Stimulated activated CD4-positive, alpha-beta T cell treated with anti-CD3 and anti-CD28 coated beads, Interleukin-2, amount 100 ng/mL, for 4 hours (primary cell): ENCODE measurements around the gene HCN2.
"Not testable (repeated sequence)": the region's sequence is repeated elsewhere in the genome, so short reads cannot be mapped to it uniquely, and the experiment has no call there.

ENCODE experiments used
- DNase-seq: peaks from one replicate; pipeline ENCODE4 v3.0.0-alpha.2; 2020; ENCODE audit warnings: low read depth

HCN2 gene

DNA sequence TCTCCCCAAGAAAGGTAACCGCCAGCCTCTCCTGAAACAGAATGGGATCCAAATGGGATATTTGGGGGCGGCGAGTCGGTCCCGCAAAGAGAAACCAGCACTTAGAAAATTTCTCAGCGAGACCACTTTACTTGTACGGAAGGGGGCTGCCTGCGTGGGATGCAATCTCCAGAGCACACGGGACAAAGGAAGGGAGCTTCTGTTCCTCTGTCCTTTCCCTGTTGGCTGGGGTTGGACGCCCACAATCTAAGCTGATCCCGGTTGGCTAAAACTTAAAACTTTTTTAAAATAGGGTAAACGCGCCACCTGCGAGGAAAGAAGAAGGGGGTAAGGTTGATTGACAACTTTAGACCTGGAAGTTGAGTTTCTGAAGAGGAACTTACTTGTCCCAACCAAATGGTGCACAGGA lies 18.1 kb upstream of the HCN2 start:
- DNase-seq = no peak

DNA sequence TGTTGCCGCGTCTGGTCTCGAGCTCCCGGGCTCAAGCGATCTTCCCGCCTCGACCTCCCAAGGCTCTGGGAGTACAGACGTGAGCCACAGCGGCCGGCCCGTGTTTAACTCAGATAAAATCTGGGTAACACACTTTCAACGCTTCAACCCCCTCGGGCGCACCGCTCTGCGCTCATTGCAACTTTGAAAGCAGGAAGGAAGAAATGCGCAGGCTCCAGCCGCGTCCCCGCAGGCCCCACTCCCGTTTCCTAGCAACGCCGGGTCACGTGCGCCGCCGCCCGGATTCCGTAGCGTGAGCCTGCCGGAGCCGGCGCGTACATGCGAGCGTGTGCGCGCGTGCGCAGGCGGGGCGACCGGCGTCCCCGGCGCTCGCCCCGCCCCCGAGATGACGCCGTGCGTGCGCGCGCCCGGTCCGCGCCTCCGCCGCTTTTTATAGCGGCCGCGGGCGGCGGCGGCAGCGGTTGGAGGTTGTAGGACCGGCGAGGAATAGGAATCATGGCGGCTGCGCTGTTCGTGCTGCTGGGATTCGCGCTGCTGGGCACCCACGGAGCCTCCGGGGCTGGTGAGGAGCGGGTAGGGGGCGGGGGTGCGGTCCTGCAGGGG lies 17.4 kb upstream of the HCN2 start, which contains the start of gene BSG:
TSS of gene BSG (plus strand) at position 457 of the 603 bp plus-strand sequence. CDS start at position 496, 39 bp downstream.
- peak; percentile 98 for DNase-seq

GRCh38 chr19:572743-573518 lies 16.8 kb upstream of the HCN2 start:
- no peak for DNase-seq

DNA sequence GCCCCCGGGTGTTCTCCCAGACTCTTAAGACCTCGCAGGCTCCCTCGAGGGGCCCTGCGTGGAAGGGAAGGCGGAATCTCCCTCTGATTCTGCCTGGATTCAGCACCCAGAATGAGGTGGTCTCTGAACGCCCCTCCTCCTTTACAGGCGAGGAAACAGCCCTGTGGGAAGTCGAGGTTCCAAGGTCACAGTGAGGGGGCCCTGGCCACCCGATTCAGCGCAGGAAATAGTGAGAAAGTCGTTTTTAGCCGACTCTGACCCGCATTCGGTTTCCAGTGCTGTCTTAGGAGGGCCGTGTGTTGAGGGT lies 16.2 kb upstream of the HCN2 start:
- DNase-seq = no peak

GRCh38 chr19:574658-575526 lies 14.8 kb upstream of the HCN2 start:
- DNase-seq = no peak

DNA sequence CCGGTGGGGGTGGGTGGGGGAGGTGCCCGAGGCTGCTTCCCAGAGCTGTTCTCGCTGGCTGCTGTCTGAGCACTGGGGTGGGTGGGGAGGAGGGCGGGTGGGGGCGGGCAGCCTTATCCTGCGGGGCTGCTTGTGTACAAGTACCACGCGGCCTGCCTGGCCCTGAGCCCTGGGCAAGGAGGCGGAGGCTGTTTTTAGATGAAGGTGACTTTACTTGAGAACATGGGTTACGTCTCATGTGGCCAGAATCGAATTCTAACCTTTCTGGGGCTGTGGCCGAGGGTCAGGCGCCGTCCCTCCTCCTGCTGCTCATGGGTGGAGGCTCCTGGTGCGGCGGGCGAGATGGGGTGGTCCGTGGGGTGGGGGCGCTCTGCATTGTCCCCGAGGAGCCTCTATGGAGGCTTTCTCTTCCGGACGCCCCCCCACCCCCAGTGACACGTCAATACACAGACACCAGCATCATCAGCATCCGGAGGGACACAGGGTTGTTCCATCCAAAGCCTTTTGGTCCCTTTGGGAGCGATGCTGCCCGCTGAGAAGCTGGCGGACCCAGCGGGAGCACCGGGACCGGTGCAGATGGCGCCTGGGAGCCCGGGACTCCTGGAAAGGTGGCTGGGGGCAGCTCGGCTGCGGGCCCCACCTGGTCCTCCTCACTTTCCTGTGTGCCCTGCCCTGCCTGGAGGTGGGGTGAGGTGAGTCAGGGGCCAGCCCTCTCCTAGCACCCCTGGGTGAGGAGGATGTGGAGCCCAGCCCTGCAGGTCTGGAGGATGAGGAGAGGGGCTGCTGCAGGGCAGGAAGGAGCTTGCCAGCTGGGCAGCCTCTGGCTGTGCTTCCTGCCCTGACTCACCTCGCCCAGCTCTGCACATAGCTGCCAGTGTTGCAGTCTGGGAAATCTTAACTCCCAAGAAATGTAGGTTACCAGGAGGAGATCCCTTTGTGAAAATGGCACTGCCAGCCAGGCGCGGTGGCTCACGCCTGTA lies 13.9 kb upstream of the HCN2 start:
- DNase-seq = no peak

DNA sequence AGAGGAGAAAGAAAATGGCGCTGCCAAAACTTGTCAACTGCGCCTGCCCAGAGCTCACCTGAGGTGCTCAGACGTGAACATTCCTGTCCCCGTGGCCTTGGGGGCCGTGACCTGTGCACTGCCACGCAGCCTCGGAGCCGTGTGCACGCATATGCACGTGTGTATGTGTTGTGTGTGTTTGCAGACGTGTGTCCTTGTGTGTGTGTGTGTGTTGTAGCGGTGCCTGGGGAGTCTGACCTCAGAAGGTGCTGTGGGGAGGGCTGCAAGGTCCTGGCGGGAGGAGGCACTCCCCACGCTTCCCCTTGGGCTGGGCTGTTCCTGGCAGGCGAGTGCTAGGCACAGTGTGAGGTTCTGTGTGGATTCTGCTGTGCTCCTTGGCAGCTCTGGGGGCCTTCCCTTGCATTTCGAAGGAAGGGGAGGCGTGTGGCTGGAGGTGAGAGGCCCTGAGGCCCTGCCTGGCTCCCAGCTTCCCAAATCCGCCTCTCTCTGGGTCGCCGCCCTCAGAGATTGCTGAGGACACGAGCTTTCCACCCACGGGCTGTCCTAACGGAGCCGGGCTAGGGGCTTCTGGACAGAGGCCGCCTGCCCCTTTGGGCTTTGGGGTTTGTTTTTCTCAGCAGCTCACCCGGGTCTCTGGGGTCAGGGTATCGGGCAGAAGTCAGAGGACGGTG lies 12.8 kb upstream of the HCN2 start:
- no peak for DNase-seq

DNA sequence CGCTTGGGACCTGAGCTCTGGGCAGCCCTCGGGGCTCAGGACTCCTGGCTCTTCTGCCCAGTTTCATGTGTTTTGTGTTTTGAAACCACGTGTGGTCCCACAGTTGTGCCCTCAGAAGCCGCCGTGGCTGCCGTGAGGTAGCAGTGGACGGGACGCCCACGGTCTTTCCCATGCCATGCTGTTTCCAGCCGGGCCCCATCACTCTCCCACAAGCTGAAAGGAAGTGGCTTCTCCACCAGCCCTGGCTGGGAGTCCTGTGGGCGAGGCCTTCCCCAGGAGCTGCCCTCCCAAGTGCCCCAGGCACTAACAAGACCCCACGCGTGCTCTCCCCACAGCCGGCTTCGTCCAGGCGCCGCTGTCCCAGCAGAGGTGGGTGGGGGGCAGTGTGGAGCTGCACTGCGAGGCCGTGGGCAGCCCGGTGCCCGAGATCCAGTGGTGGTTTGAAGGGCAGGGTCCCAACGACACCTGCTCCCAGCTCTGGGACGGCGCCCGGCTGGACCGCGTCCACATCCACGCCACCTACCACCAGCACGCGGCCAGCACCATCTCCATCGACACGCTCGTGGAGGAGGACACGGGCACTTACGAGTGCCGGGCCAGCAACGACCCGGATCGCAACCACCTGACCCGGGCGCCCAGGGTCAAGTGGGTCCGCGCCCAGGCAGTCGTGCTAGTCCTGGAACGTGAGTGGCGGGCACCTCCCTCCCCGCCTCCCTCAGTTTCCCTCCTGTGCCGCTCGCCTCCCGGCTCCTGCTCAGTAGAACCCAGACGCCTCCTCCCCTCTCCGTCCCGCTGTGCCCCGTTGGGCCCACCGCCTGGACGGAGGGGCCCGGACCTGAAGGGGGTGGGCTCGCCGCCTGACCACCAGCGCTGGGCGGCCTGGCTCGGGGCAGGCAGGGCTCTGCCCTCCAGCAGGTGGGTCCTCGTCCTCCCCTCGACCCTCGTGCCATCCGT lies 12.0 kb upstream of the HCN2 start:
- no peak for DNase-seq

DNA sequence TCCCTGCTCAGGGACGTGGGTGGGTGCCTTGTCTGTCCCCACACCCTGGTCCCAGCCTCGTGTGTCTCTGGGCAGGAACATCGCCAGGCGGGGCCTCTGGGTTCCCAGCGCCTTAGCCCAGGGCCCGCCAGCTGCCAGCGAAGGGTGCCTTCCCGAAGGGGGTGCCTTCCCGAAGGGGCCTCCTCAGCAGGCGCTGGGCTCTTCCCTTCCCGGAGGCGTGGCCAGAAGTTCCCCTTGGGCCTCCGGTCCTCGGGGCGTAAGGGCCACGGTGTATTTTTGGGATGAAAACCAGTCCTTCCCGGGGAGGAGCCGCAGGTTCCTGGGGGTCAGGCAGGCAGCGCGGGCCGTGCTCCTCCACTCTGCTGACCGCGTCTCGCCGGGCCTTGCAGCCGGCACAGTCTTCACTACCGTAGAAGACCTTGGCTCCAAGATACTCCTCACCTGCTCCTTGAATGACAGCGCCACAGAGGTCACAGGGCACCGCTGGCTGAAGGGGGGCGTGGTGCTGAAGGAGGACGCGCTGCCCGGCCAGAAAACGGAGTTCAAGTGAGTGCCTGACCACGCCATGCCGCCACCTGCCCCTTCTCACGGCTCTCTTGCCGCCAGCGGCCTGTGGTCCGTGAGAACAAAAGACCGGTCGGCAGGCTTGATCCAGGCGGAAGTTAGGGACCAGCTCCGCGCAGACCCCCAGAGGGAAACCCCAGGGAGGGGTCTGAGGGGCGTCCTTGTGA lies 10.4 kb upstream of the HCN2 start:
- no peak for DNase-seq

- DNase-seq = no peak
These were observed 9.9 kb upstream of the HCN2 start for GRCh38 chr19:579842-580155.

DNA sequence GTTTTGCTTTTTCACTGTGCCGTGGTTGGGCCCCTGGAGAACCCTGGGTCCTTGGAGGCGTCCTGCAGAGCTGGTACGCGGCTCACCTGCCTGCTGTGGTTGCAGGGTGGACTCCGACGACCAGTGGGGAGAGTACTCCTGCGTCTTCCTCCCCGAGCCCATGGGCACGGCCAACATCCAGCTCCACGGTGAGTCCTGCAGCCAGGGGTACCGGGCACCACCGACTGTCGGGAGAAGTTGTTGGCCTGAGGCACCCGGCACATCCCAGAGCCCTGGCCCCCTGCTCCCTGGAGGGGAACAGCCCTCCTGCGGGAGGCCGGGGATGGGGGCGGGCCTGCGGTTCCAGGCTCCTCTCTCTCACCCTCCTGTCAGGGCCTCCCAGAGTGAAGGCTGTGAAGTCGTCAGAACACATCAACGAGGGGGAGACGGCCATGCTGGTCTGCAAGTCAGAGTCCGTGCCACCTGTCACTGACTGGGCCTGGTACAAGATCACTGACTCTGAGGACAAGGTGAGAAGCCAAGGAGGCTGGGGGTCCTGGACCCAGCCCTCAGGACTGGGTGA lies 9.3 kb upstream of the HCN2 start:
- no peak for DNase-seq

- no peak for DNase-seq
These were observed 8.1 kb upstream of the HCN2 start for GRCh38 chr19:581399-582111.

- DNase-seq = no peak
These were observed 7.0 kb upstream of the HCN2 start for GRCh38 chr19:582497-583197.

GRCh38 chr19:583198-583967 lies 6.3 kb upstream of the HCN2 start:
- DNase-seq = no peak

- no peak for DNase-seq
These were observed 5.8 kb upstream of the HCN2 start for GRCh38 chr19:583968-584239.

- peak; percentile 48 for DNase-seq
These were observed 5.3 kb upstream of the HCN2 start for GRCh38 chr19:584240-585001.

DNA sequence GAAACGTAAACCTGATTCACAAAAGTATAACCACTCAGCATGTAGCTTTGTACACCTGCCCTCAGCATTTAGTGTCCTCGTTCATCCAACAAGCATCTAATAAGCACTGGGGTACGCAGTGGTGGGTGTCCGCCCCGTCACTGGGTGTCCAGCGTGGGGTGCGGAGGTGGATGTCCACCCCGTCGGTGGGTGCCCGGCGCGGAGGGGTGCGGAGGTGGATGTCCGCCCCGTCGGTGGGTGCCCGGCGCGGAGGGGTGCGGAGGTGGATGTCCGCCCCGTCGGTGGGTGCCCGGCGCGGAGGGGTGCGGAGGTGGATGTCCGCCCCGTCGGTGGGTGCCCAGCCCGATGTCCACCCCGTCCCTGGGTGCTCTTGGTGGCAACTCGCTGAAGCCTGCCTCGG lies 4.5 kb upstream of the HCN2 start:
- not testable (repeated sequence) for DNase-seq
